ENCODE data around the gene RNF180.

DNA sequence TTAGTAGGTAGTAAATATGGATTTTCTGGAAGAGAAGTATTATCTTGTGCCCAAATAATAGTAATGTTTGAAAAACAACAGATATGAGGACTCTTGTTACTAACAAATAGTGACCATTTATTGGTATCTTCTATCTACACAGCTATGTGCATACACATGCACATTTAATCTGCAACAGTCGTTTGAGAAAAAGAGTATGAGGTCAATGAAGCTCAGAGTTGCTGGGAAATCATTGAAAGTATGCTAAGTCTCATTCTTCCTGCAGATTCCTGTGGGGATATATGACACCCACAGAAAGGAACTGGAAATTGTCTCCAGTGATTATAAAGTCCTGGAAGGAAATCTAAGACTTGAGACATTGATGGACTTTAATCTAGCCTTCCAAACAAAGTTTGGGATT is 40.1 kb upstream of the RNF180 start:
- TF ChIP-seq, protein P1, sequence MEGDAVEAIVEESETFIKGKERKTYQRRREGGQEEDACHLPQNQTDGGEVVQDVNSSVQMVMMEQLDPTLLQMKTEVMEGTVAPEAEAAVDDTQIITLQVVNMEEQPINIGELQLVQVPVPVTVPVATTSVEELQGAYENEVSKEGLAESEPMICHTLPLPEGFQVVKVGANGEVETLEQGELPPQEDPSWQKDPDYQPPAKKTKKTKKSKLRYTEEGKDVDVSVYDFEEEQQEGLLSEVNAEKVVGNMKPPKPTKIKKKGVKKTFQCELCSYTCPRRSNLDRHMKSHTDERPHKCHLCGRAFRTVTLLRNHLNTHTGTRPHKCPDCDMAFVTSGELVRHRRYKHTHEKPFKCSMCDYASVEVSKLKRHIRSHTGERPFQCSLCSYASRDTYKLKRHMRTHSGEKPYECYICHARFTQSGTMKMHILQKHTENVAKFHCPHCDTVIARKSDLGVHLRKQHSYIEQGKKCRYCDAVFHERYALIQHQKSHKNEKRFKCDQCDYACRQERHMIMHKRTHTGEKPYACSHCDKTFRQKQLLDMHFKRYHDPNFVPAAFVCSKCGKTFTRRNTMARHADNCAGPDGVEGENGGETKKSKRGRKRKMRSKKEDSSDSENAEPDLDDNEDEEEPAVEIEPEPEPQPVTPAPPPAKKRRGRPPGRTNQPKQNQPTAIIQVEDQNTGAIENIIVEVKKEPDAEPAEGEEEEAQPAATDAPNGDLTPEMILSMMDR (conservative IDR thresholded peaks at IDR 0.05; ENCODE audit: low read length) = no peak
- no peak for TF ChIP-seq EZH2phosphoT487 (IDR thresholded peaks at IDR 0.05; ENCODE audit: borderline replicate concordance)

Measured in Loucy (cell line).